GM18907 (cell line): ENCODE data around the gene NHSL2.

Experiments
- ATAC-seq: cut with Tn5 transposase; IDR thresholded peaks from one replicate; pipeline ENCODE4 v1.9.1; 2021; ENCODE audit warnings: mild to moderate bottlenecking, moderate library complexity; ENCODE audit not compliant: unreplicated experiment

Gene NHSL2

DNA sequence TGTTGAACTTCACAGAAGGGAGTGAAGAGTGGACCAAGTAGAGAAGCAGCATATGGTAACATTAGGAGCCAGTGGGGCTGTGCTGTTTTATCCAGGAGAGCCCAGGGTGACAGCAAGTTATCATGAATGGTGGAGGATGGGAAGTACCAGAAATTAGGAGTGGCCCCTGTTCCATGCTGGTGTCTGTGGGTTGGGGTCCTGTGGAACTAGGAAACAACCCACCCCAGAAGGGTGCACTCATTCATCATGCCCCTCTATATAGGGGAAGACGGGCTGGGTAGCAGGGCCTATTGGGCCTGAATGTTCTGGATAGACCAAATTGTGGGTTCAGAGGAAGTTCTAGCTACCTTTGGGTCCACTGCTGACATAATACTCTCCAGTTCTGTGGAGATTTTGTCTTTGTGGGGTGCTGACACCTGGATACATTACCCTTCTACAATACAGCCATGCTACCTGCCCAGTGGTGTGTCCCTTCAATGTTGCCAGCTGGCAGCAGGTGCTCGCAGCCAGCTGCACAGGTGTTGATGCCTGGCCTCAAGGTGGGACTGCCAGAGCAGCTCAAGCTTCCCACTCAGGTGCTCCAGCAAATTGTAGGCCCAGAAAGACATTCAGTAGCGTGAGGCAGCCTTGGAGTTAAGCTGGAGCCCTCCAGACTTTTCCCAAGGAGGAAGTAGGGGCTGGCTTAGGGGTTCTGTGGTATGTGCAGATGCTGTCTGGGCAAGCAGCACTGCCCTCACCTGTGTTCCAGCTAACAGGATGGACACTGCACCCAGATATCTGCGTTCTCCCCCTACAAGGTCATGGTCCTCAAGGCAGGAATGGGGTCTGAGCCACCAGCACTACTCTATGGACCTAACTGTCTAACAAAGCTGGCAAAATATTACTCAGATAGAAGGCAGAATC, 106.5 kb downstream of the NHSL2 start:
- no peak for ATAC-seq

DNA sequence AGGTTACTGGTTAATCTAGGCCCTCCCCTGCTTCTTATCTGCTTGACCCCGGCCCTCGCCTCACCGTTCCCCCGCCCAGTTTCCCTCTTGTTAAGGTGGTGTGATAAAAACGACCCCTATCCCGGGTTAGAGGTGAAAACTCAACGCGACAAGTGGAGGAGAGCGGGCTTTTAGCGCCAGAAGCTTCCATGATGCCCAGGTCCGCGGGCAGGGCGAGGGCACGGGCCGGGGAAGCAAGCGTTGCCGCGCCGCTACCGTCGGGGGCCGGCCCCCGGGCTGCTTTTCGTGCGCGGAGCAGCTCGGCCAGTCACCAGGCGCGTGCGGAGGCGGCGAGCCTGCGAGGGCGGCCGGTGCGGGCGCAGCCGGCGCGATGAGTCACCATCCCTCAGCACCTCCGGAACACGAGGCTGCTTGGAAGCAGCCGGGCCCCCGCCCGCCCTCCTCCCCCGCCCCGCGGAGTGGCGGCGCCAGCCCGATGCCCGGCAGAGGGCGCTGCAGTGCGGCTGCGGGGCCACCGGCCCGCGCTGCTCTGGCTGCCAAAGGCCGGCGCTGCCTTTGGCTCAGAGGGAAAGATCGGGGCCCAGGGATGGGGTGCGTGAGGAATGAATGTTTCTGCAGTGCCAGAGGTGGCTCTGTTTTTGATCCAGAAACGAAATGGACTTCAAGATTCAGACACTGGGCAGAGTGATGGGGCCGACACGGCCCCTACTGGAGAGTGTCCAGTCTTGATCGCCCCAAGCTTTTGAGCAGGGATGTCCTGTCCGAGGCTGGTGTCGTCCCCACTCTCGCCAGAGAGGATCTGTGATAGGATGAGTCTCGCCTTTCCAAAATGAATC, 107.8 kb downstream of the NHSL2 start:
- peak; percentile 58 for ATAC-seq

DNA sequence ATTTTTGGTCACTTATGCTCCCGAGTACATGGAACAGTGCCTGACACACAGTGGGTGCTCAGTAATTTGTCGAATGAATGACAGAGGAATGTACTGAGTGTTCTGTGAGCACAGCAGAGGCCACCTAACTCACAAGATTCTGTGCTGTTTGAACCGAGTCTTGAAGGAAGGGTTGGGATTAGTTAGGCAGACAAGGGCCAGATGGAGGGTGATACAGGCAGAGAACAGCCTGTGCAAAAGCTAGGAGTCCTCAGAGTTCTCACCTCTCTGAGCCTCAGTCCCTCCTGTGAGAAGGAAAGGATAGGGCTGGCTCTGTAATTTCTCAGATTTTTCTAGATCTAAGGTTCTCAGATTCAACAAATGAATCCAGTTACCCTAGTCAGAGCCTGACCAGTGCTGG, 108.8 kb downstream of the NHSL2 start:
- no peak for ATAC-seq

DNA sequence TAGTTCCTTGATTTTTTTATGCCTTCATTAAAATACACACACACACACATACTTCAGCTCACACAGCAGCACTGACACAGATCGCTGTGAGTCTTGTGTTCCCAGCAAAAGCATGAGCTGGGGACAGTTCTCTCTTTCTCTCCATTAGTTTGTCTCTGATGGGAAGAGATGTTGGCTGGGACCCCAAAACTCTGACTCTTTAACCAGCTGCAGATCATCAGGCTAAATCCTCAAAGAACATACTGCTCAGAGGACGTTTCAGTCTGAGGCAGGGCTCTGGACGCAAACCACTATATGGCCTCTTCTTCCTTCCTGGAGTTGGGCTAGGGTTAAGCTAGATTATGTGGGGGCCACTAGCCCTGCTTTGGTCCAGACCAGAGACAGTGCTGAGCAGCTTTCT, 109.6 kb downstream of the NHSL2 start:
- ATAC-seq: no peak

GRCh38 chrX:72020788-72021187, 110.1 kb downstream of the NHSL2 start:
- no peak for ATAC-seq

DNA sequence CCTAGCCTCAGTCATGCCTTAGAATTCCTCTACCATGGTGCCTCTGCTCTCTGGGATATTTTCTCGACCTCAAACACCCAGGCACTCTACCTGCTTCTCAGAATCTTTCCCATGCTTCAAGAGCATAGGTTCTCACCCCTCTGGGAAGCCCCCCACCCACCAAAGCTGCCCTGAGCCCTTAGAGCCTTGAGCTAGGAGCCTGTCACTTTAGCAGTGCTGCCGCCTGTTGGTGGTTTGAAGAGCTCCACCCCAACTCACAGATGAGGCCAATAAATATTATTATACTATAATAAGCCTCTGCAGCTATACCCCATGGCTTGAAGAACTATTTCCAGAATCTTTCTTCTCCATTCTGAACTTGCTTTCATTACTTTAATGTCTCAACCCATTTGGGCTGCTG, 111.3 kb downstream of the NHSL2 start:
- ATAC-seq: no peak

DNA sequence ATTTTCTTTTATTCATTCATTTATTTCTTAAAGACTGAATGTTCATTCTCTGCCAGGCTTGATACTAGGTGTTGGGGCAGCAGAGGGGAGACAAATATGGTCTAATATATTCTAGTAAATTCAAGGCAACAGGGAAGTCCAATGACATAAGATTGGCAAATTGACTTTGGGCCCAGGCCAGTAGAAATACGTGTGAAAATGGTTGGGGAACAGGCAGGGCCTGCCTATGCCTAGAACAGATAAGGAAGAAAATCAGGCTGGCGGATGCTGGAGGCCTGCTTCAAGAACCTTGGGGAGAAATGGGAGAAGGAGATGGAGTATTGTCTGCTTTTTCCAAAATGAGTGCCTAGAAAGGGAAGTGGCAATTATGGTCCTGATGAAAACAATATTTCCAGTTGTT, 112.4 kb downstream of the NHSL2 start:
- ATAC-seq: no peak

DNA sequence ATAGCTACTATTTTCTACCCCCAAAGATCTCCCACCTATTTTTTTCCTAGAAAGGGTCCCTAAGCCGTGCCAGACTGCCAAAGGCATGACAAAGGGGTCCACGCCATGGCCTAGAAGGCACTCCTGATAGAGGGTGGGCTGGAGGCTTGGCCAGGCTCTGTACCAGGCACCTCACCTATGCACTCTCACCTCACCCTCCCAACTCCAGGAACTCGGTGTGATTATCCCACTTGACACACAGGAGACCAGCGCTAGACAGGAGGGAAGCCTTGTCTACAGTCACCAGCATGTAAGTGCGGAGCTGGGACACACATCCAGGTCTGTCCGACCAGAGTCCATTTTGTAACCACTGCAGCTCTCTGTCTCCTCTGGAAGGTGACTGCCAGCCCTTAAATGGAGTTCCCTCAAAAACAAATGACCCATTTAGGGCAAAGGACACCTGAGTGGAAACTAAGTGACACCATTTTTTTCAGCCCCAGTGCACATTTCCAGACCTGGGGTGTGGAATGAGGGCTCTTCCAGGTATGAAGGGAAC, 114.7 kb downstream of the NHSL2 start:
- ATAC-seq: no peak

DNA sequence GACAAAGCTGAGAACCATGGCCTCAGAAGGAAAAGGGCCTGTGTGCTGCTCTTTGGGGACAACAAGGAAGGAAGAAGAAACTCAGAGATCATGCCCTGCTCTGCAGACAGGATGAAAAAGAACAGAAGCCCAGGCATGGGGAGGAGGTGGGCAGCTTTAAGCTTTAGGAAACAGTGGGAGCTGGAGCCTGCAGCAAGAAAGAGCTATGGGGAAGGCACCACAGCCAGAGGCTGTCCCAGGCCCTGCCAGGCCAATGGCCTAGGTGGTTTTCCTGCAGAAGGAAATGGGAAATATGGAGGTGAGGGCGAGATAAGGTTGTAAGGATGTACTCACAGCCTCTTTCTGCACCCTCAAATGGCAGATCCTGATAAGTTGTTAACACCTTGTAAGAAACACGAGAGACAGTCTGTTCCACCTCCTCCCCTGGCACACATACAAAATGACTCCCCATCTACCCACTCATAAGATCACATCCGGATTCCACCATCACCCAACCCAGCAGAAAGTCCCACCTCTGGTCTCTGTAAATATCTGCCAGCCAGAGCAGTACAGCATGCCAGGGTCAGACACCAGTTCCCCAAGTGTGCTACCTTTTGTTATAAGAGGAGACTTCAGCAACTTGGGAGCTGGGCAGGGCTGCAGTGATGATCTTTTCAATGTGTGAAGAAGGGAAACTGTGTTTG, 115.8 kb downstream of the NHSL2 start:
- ATAC-seq: peak; percentile 52

GRCh38 chrX:72027024-72027913, 116.6 kb downstream of the NHSL2 start:
- ATAC-seq: no peak

DNA sequence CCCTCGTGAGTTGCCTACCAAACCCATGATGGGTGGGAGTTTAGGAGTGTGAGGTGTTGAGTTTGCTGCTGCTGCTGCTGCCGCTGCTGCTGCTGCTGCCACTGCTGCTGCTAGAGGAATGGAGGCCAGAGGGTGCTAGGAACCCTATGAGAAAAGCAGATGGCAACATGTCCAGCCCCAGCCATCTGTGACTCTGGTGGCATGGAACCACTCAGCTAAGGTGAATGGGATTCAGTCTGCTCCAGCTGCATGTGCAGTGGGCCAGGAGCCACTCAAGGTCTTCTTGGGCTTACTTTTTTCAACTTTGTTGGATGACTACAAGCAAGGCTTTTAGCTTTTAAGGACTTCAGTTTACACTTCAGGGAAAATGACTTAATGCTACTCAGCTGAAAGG, 117.3 kb downstream of the NHSL2 start:
- no peak for ATAC-seq

DNA sequence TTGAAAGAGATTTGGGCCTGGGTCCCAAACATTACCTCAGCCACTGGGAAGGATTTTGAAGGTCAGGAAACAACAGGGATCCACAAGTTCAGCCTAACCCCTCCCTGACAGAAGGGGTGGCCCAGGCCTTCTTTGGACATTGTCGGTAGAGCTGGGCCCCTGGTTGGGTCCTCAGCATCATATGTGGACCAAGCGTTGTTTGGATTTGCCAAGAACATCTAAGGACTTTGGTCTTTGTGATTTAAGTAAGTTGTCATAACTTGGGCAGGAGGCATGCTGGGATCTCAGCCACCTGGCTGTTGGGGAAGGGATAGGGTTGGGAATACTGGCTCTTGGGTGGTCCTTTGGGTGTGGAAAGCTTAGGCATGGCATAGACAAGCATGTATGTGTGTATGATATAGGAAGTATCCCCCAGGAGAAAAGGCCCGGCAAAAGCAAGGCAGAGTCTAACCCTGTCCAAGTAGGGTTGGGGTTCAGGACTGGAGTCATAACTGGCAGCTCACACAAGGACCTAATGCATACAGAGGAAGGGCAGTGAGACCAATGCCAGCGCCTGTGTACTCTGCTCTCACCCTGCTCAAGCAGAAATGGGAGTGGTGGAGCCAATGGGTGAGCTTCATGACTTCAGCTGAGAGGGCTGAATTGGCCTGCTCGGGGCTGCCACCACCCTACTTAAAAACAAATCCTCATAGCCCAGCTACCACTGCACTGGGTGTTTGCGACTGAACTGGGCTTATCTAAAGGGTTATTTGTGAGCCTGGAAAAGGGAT, 118.2 kb downstream of the NHSL2 start:
- no peak for ATAC-seq

GRCh38 chrX:72029483-72030411, 119.1 kb downstream of the NHSL2 start:
- no peak for ATAC-seq

DNA sequence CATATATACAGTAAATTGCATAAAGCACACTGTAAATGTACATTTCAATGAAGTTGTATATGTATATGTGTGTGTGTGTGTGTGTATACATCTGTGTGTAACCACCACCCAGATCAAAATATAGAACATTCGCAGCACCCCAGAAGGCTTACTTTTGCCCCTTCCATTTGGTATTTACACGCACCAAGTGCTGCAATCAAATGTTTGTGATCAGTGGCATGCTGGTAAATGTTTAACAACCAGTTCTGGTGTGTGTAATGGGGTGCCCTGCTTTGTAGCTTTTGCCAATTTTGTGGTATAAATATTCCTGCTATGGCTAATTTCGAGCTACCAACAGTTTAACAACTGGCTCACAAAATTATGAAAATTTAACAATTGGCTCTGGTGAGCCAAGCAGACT, 119.8 kb downstream of the NHSL2 start:
- ATAC-seq: no peak

- ATAC-seq: no peak
These were observed 120.5 kb downstream of the NHSL2 start for GRCh38 chrX:72031118-72031517.

DNA sequence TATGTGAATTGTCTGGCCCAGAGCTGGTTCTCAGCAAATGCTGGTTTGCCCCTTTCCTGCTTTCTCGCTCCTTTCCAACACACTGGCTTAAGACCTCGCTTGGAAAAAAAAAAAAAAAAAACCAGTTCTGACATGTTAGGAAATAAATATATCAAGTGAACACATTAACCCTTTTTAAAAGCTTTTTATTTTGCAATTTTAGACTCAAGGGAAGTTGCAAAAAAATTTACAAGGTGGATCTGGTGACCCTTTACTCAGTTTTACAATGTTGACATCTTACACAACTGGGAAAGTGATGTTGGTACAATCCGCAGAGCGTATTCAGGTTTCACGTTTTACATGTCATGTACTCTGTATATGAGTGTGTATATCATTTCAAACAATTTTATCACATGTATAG, 121.0 kb downstream of the NHSL2 start:
- ATAC-seq: no peak

DNA sequence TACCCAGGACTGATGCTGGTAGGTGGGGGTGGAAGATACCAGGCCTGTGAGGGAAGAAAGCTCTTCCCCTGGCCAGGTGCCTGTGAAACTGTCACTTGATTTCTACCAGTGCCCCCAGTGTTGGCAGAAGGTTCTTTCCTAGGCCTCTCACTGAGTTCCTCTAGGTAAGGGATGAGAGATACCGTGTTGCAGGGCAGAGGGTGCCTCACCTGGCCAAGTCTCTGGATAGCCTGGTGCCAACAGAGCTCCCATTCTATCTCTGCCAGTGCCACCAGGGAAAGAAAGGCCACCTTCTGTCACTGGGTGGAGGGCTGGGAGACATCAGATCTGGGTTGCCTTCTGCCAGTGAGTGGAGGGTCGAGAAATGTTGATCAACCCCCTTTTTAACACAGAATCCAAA, 127.0 kb downstream of the NHSL2 start:
- ATAC-seq: no peak

- no peak for ATAC-seq
These were observed 127.4 kb downstream of the NHSL2 start for GRCh38 chrX:72038016-72038415.
